Erythroblast (primary cell): ENCODE results near the gene AFG1L.

ENCODE experiments used
- GATA1 ChIP-seq: IDR thresholded peaks from 2 replicates; pipeline ENCODE4 v1.6.1; 2011; ENCODE audit warnings: low read depth, mild to moderate bottlenecking, control low read depth, low read length, moderate library complexity
- POLR2A ChIP-seq: IDR thresholded peaks from 2 replicates; pipeline ENCODE4 v1.6.1; 2011; ENCODE audit warnings: mild to moderate bottlenecking, low read length

GRCh38 chr6:108473197-108473596, 178.3 kb downstream of the AFG1L start:
- TF ChIP-seq POLR2A (no peak), GATA1 (no peak)
